ENCODE data around the gene ZC3H10. TPM values are rescaled to one million over a fixed set of nuclear protein-coding genes. Genes with fewer than 3 reads are reported as not detected.
A peak's percentile ranks its signal among the peaks of the same experiment; 100 is the strongest.

Gene ZC3H10
- total and polyA plus RNA-seq, 2 of the 13 experiments (the other 11 are each of a cell fraction or from before 2014, with no cell fraction given) = 0.70 to 2.3 TPM

- TF ChIP-seq SNAPC4 (CRISPR knock-in tag; IDR thresholded peaks at IDR 0.05) (peak; percentile 85; the same call in 1 of the 2 replicates), ZKSCAN5 (CRISPR knock-in tag; IDR thresholded peaks at IDR 0.05) (no peak), ATF2 (CRISPR knock-in tag; IDR thresholded peaks at IDR 0.05) (peak; percentile 74), MIER3 (CRISPR knock-in tag; IDR thresholded peaks at IDR 0.05; ENCODE audit: borderline replicate concordance) (peak; percentile 80; the same call in 1 of the 2 replicates), SIN3A (IDR thresholded peaks at IDR 0.05; ENCODE audit: borderline replicate concordance, low read depth, low read length) (peak; percentile 82; the same call in 1 of the 2 replicates), ZNF337 (CRISPR knock-in tag; IDR thresholded peaks at IDR 0.05; ENCODE audit: borderline replicate concordance, low read depth) (no peak; the same call in 1 of the 2 replicates), MYPOP (CRISPR knock-in tag; IDR thresholded peaks at IDR 0.05) (peak; percentile 90; the same call in 1 of the 2 replicates), ZSCAN9 (CRISPR knock-in tag; IDR thresholded peaks at IDR 0.05; ENCODE audit: borderline replicate concordance) (peak; percentile 51; the same call in 1 of the 2 replicates), ZNF317 (CRISPR knock-in tag; IDR thresholded peaks at IDR 0.05) (peak; percentile 35; the same call in 1 of the 2 replicates), MEIS2 (CRISPR knock-in tag; IDR thresholded peaks at IDR 0.05) (peak; percentile 55; the same call in 1 of the 2 replicates), ZNF251 (CRISPR knock-in tag; IDR thresholded peaks at IDR 0.05) (no peak), ZNF713 (CRISPR knock-in tag; IDR thresholded peaks at IDR 0.05) (no peak), SMAD9 (CRISPR knock-in tag; IDR thresholded peaks at IDR 0.05) (peak; percentile 60; the same call in 1 of the 2 replicates), ZSCAN5A (CRISPR knock-in tag; IDR thresholded peaks at IDR 0.05; ENCODE audit: borderline replicate concordance) (no peak), ZMYM2 (CRISPR knock-in tag; IDR thresholded peaks at IDR 0.05) (no peak), REXO4 (CRISPR knock-in tag; IDR thresholded peaks at IDR 0.05; ENCODE audit: borderline replicate concordance) (no peak), PATZ1 (CRISPR knock-in tag; IDR thresholded peaks at IDR 0.05) (peak; percentile 50; the same call in 1 of the 2 replicates), KLF6 (CRISPR knock-in tag; IDR thresholded peaks at IDR 0.05) (peak; percentile 94; the same call in 1 of the 2 replicates)
Observed at GRCh38 chr12:56104109-56104814, 13.8 kb upstream of the ZC3H10 start, which contains the start of gene PA2G4 (continued).

Data from HepG2 (cell line).